Measurements from ENCODE around the gene HOXA9.

Gene HOXA9

DNA sequence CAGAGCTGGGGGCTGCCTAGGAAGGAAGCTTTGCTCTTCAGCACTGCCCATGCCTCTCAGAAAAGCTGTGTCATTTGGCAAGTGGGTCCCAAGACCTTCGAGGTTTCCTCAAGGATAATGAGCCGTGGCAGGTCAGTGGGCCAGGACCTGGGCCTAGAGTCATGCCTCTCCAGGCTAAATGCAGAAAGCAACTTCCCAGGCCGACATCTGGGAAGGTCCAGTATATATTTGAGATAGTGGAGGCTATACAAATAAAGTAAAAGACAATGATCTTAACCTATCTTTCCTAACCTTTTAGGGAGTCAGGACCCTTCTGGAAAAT, 11.1 kb upstream of the HOXA9 start:
- no peak for DNase-seq (ENCODE audit: low read depth)
- TF ChIP-seq MAX (IDR thresholded peaks at IDR 0.05; ENCODE audit: low read depth, low read length) (no peak), CTCF (IDR thresholded peaks at IDR 0.05; ENCODE audit: low read depth, low read length) (no peak), POLR2A (IDR thresholded peaks at IDR 0.05; ENCODE audit: extremely low read depth, insufficient read length) (no peak), MYC (IDR thresholded peaks at IDR 0.05; ENCODE audit: low read depth, low read length) (no peak)
- no peak overlapping the region for H3K4me3 ChIP-seq (ENCODE audit: low read depth, low read length)

- no peak overlapping the region for H3K4me3 ChIP-seq (ENCODE audit: low read depth, low read length)
- TF ChIP-seq POLR2A (IDR thresholded peaks at IDR 0.05; ENCODE audit: extremely low read depth, insufficient read length) (no peak), CTCF (IDR thresholded peaks at IDR 0.05; ENCODE audit: low read depth, low read length) (no peak), MAX (IDR thresholded peaks at IDR 0.05; ENCODE audit: low read depth, low read length) (no peak), MYC (IDR thresholded peaks at IDR 0.05; ENCODE audit: low read depth, low read length) (no peak)
- DNase-seq (ENCODE audit: low read depth) = no peak
Observed at GRCh38 chr7:27175626-27176523, 10.5 kb upstream of the HOXA9 start.

DNA sequence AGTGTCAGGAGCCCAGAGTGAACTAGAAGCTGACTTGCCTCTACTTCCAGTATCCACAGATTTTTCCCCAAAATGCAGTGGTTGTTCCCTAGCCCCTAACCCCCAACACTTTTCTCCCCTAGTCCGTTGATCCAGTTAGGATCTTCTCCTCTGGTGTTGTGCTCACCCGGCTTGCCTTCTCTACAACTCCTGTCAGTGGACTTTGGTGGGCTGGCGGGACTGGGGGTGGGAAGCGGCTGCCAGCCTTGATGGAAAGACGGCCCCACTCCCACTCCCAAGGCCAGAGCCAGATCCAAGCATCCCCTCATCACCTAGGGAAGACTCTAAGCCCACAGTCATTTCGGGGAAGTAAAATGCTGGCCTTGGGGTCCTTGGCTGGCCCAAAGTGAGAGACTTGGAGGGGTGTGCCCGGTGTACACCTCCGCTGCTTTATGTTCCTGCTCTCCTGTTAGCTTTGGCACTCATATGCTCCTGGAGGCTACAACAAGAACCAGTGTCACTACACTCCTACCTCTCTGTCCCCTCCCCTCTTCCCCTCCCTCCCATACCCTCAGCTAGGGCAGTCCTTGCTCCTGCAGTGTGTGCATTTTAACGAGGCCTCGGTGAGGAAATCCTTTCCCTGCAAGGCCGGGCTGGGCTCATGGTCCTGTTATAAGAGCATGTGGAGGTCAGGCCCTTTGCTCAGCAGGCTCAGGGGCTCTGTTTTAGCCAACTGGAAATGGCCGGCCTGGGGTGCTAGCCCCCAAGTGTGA, 9.7 kb upstream of the HOXA9 start:
- TF ChIP-seq MYC (IDR thresholded peaks at IDR 0.05; ENCODE audit: low read depth, low read length) (peak; percentile 42), MAX (IDR thresholded peaks at IDR 0.05; ENCODE audit: low read depth, low read length) (peak; percentile 42; the same call in 1 of the 2 replicates), POLR2A (IDR thresholded peaks at IDR 0.05; ENCODE audit: extremely low read depth, insufficient read length) (no peak), CTCF (IDR thresholded peaks at IDR 0.05; ENCODE audit: low read depth, low read length) (no peak)
- DNase-seq (ENCODE audit: low read depth) = peak; percentile 74
- H3K4me3 ChIP-seq (ENCODE audit: low read depth, low read length) = no peak overlapping the region

- peak; percentile 67 for DNase-seq (ENCODE audit: low read depth)
- peak within 1 kb of the TSS; percentile 82 for H3K4me3 ChIP-seq (ENCODE audit: low read depth, low read length)
- TF ChIP-seq POLR2A (IDR thresholded peaks at IDR 0.05; ENCODE audit: extremely low read depth, insufficient read length) (peak; percentile 40), CTCF (IDR thresholded peaks at IDR 0.05; ENCODE audit: low read depth, low read length) (no peak)
Observed at GRCh38 chr7:27173956-27174873, 8.9 kb upstream of the HOXA9 start, which contains the start of gene HOXA10. TSS of gene HOXA10 (minus strand) at chr7:27174320. CDS start at chr7:27174306, 14 bp downstream.

DNA sequence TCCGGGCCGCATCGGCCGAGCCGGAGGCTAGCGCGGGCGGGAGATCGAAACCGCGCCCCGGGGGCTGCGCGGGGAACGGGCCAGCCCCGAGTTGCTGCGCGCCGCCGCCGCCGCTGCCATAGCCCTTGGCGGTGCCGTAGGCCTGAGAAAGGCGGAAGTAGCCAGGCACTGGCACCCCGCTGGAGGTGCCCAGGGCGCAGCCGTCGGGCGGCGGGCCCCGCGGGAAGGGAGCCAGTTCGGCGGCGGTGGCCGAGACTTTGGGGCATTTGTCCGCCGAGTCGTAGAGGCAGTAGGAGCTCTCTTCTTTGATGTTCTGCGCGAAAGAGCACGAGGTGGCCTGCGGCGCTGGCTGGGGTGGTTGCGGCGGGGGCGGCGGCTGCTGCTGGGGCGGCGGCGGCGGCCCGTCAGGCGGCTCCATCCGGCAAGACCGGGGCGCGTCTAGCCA, 8.2 kb upstream of the HOXA9 start:
- TF ChIP-seq MAX (IDR thresholded peaks at IDR 0.05; ENCODE audit: low read depth, low read length) (peak; percentile 50), POLR2A (IDR thresholded peaks at IDR 0.05; ENCODE audit: extremely low read depth, insufficient read length) (peak; percentile 86), CTCF (IDR thresholded peaks at IDR 0.05; ENCODE audit: low read depth, low read length) (no peak), MYC (IDR thresholded peaks at IDR 0.05; ENCODE audit: low read depth, low read length) (peak; percentile 36; the same call in 1 of the 2 replicates)
- H3K4me3 ChIP-seq (ENCODE audit: low read depth, low read length) = peak overlapping the region; percentile 82
- no peak for DNase-seq (ENCODE audit: low read depth)

Measured in NB4 (cell line).